Central memory CD4-positive, alpha-beta T cell (primary cell): ENCODE results near the gene ABHD5.
"Not testable (repeated sequence)": the region's sequence is repeated elsewhere in the genome, so short reads cannot be mapped to it uniquely, and the experiment has no call there.

ENCODE experiments used
- DNase-seq: peaks from one replicate; pipeline ENCODE4 v3.0.0; 2022
- total RNA-seq, 3 experiments: gene quantifications; one replicate each; lab custom pipeline; 2026; lab: John Stamatoyannopoulos, UW

Gene ABHD5
- 10.3 to 37.2 (median 31.2) reads per million in 3 experiments for total RNA-seq

GRCh38 chr3:43690400-43691119, at the start of gene ABHD5:
Gene ABHD5 (plus strand): TSS chr3:43690938. CDS start chr3:43690993, 55 bp downstream.
- DNase-seq = peak; percentile 95

GRCh38 chr3:43641306-43642114, 49.2 kb upstream of the ABHD5 start:
- DNase-seq = no peak

- DNase-seq = no peak
Measured at GRCh38 chr3:43644443-43644842, 46.3 kb upstream of the ABHD5 start.

DNA sequence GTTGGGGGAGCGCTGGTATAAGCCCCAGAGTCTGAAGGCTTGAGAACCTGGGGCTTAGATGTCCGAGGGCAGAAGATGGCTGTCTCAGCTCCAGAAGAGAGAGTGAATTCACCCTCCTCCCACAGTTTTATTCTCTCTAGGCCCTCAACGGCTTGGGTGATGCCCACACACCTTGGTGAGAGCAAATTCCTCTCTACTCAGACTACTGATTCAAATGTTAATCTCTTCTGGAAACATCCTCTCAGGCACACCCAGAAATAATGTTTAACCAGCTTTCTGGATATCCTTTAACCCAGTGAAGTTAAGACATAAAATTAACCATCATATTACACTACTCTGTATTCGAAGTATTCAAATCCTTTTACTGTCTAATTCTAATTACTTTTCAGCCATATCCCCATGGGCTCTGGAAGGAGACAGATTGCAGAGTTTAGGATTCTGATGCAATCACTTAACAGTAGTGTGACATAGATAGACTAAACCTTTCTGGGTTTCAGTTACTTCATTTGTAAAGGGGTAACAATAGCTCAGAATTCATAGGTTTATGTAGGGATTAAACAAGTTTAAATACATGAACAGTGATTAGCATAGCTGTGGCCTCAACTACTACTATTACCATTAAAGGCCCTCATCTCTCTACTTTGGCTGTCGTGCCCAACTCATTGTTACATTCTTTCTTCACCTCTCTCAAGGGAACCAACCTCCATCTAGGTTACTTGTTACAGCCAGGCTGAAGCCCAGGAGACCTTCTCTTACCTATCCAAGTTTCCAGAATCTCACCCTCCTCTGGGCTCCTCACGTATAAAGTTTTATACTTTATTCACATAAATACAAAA, 43.2 kb upstream of the ABHD5 start:
- DNase-seq = no peak

DNA sequence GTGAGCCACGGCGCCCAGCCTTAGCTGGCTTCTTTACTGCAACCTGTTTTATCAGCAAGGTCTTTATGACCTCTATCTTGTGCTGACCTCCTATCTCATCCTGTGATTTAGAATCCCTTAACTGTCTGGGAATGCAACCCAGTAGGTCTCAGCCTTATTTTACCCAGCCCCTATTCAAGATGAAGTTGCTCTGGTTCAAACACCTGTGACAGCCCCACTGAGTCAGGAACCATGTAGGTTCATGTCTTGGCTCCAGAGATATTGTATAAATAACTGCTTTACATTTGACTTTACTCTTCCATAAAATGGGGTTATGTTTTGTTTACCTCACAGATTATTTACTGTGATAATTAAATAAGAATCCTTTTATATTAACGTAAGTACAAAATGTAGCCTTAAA, 41.8 kb upstream of the ABHD5 start:
- DNase-seq = no peak

DNA sequence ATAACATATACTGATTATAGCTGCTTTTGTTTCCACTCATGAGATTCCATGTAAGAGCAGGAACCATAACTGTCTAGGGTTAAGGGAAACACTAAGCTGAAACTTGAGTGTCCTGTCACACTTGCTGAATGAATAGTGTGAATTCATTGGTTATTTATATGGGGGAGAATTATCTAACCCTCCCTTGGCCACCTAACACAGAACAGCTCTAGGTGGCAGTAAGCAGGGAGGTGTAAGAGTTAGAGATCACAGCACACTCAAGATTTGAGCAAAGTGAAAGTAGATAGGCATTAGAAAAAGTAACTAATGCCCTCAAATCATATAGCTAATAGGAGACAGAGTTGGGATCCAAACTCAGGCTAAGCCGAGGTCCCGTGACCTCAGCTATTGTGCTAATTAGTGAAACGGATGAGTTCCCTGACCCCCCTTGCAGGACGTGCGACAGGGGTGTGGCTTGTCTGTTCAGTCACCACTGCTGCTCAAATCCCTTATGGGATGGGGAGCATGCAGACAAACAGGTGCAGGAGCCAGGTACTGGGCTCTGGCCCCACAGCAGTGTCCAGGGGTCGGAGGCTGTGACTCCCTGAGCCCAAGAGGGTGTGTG, 41.3 kb upstream of the ABHD5 start:
- no peak for DNase-seq

GRCh38 chr3:43650345-43650744, 40.4 kb upstream of the ABHD5 start:
- DNase-seq = no peak

DNA sequence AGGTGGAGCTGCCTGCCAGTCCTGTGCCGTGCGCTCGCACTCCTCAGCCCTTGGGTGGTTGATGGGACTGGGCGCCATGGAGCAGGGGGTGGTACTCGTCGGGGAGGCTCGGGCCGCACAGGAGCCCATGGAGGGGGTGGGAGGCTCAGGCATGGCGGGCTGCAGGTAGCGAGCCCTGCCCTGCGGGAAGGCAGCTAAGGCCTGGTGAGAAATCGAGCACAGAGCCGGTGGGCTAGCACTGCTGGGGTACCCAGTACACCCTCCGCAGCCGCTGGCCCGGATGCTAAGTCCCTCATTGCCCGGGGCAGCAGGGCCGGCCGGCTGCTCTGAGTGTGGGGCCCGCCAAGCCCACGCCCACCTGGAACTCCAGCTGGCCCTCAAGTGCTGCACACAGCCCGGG, 34.3 kb upstream of the ABHD5 start:
- DNase-seq = not testable (repeated sequence)

DNA sequence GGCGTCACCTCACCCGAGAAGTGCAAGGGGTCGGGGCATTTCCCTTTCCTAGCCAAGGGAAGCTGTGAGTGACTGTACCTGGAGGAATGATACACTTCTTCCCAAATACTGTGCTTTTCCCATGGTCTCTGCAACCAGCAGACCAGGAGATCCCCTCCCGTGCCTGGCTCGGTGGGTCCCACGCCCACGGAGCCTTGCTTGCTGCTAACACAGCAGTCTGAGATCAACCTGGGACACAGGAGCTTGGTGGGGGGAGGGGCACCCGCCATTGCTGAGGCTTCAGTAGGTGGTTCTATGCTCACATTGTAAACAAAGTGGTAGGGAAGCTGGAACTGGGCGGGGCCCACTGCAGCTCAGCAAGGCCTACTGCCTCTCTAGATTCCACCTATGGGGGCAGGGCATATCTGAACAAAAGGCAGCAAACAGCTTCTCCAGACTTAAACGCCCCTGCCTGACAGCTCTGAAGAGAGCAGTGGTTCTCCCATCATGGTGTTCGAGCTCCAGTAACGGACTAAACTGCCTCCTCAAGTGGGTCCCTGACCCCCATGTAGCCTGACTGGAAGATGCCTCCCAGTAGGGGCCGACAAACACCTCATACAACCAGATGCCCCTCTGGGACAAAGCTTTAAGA, 31.4 kb upstream of the ABHD5 start:
- no peak for DNase-seq

- not testable (repeated sequence) for DNase-seq
Measured at GRCh38 chr3:43661376-43661775, 29.4 kb upstream of the ABHD5 start.

GRCh38 chr3:43665011-43665410, 25.7 kb upstream of the ABHD5 start:
- DNase-seq = not testable (repeated sequence)

DNA sequence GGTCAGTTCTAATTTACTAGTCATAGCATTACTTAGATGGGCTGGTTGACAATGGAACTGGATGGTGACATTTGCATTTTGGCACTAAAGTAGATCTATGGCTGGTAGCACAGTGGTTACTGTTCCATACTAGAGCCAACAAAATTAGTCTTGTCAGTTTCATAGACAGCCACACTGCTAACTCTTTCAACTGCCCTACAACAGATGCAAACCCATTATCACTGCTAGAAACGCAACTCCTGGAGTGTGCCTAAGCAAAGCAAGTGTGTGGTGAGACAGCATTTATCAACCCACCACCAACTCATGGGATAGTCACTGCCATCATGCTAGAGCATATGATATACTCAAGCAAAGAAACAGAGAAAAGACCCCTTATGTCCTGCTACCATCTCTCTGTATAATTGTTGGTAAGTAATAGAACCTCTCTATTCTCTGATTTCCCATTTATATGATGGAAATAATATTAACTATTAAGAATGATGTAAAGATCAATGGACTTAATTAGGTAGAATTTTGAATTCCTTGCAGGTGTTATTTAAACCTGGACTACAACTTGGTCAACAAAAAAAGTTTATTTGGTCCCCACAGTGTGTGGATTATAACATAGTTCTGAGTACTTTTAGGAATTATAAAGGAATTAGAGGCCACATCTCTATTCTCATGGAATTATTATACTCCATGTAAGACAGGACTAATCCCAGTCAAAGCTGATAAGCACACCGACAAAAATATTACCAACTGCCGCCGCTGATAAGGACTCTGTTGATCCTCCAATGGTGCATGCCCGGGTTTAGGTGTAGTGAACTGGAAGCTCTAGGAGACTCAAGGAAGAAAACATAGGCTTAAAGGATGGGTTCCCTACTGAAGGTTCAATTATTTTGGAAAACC, 19.9 kb upstream of the ABHD5 start:
- DNase-seq = no peak

- no peak for DNase-seq
Measured at GRCh38 chr3:43674345-43675085, 16.2 kb upstream of the ABHD5 start.

DNA sequence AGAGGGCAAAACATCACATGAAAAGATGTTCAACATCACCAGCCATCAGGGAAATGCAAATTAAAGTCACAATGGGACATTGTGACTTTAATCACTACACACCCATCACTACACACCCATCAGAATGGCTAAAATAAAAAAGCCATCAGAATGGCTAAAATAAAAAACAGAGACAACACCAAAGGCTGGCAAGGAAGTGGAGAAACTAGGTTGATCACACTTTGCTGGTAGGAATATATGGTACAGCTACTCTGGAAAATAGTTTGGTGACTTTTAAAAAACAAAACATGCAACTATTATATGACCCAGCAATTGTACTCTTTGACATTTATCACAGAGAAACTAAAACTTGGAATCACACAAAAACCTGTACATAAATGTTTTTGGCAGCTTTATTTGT, 15.1 kb upstream of the ABHD5 start:
- no peak for DNase-seq

DNA sequence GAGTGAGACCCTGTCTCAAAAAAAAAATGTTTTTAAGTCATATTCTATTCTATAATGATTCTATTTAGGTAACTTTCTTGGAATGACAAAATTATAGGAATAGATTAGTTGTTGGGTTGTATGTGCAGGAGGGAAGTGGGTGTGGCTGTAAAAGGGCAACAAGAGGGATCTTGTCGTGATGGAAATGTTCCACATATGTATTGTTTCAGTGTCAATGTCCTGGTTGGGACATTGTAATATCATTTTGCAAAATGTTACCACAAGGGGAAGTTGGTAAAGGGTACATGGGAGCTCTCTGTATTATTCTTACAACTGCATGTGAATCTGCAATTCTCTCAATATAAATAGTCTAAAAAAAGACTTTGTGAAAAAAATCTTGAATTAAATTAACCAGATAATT, 14.3 kb upstream of the ABHD5 start:
- DNase-seq = no peak

- DNase-seq = not testable (repeated sequence)
Measured at GRCh38 chr3:43678375-43678774, 12.4 kb upstream of the ABHD5 start.

GRCh38 chr3:43678887-43679449, 11.8 kb upstream of the ABHD5 start:
- DNase-seq = not testable (repeated sequence)

DNA sequence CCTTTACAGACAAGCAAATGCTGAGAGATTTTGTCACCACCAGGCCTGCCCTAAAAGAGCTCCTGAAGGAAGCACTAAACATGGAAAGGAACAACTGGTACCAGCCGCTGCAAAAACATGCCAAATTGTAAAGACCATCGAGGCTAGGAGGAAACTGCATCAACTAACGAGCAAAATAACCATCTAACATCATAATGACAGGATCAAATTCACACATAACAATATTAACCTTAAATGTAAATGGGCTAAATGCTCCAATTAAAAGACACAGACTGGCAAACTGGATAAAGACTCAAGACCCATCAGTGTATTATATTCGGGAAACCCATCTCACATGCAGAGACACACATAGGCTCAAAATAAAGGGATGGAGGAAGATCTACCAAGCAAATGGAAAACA, 9.9 kb upstream of the ABHD5 start:
- not testable (repeated sequence) for DNase-seq

GRCh38 chr3:43684944-43685343, 5.8 kb upstream of the ABHD5 start:
- no peak for DNase-seq

DNA sequence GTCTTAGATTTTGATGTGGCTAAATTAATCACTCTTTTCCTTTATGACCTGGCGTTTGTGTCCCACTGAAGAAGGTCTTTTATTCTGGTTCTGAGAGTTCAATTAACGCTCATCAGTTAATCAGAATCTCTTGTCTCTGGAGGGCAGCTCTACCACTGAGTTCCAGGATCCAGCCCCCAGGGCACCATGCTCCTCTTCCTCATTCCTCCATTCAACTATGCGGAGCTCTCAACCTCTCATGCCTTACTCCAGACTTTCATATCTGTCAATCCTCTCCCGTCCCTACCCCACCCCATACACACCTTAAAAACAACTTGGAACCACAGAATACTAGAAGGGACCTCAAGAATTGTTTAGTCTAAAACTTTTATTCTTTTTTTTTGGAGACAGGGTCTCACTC, 4.8 kb upstream of the ABHD5 start:
- DNase-seq = no peak
